Spleen (tissue), 11 donors: ENCODE data around the gene KIDINS220. TPM values are rescaled to one million over a fixed set of nuclear protein-coding genes. Genes with fewer than 3 reads are reported as not detected.

Experiments used
- DNase-seq: peaks from one replicate; pipeline ENCODE4 v3.0.0-alpha.2; 2020
- H3K27ac ChIP-seq, 8 donors: fragments of 200-600 bp; sonication (generic) in 7 of 8; 1 replicate in 4 of 8; 2 replicates in 4 of 8; pipeline versions ENCODE4 v1.5.0 to v1.8.0; 2016 to 2021; ENCODE audit warnings: inconsistent platforms in 4 of 8, mild to moderate bottlenecking in 4 of 8, moderate library complexity in 1 of 8
- H3K27me3 ChIP-seq, 7 donors: fragments of 200-600 bp; sonication (generic) in 6 of 7; replicated peaks in 1 of 7; 1 replicate in 4 of 7; 2 replicates in 3 of 7; pipeline versions ENCODE4 v1.5.0 to v1.8.0; 2016 to 2021; ENCODE audit warnings: inconsistent platforms in 3 of 7, mild to moderate bottlenecking in 1 of 7
- H3K36me3 ChIP-seq, 6 donors: fragments of 200-600 bp; sonication (generic) in 5 of 6; 1 replicate in 4 of 6; 2 replicates in 2 of 6; pipeline versions ENCODE4 v1.5.0 to v1.8.0; 2016 to 2021; ENCODE audit warnings: inconsistent platforms in 2 of 6
- H3K4me1 ChIP-seq, 6 donors: fragments of 200-600 bp; sonication (generic) in 5 of 6; 1 replicate in 3 of 6; 2 replicates in 3 of 6; pipeline versions ENCODE4 v1.5.0 to v1.8.0; 2016 to 2021; ENCODE audit warnings: inconsistent platforms in 3 of 6
- H3K4me3 ChIP-seq, 8 donors: fragments of 200-600 bp; sonication (generic) in 7 of 8; 1 replicate in 4 of 8; 2 replicates in 4 of 8; pipeline versions ENCODE4 v1.5.0 to v1.8.0; 2016 to 2021; ENCODE audit warnings: inconsistent platforms in 4 of 8, mild to moderate bottlenecking in 4 of 8, moderate library complexity in 2 of 8
- H3K9me3 ChIP-seq, 8 donors: fragments of 200-600 bp; sonication (generic) in 7 of 8; 1 replicate in 4 of 8; 2 replicates in 4 of 8; pipeline versions ENCODE4 v1.5.0 to v1.8.0; 2016 to 2021; ENCODE audit warnings: inconsistent platforms in 4 of 8
- POLR2A ChIP-seq, 3 donors: fragments of 450-650 bp; IDR thresholded peaks; one replicate each; pipeline ENCODE4 v1.5.1; 2017; ENCODE audit warnings: antibody characterized with exemption in 3 of 3, mild to moderate bottlenecking in 1 of 3
- POLR2AphosphoS5 ChIP-seq, 3 donors: sonication (generic); formaldehyde crosslinking; IDR thresholded peaks; one replicate each; pipeline ENCODE4 v1.5.1; 2017; ENCODE audit warnings: antibody characterized with exemption in 3 of 3
- WGBS, 5 donors: extraction: QIAGEN DNeasy Blood & Tissue Kit in 3 of 5; methylation state at CpG; one replicate each; pipeline versions ENCODE4 v1.1.5 to v1.1.7; 2013 to 2018; 5-methylcytosine and 5-hydroxymethylcytosine counted together
- intact Hi-C: fragments of 100-400 bp; cut with DNase I; formaldehyde crosslinking; loops from one replicate; pipeline ENCODE4 v1.15.0; 2023; ENCODE audit warnings: low total_unique reads
- polyA plus RNA-seq, 3 donors: library from polyadenylated mRNA; stranded (reverse); fragments of 200-250 nt; gene quantifications; one replicate each; pipeline ENCODE4 v1.2.1, GENCODE V29; 2013
- total RNA-seq, 7 donors: library from RNA; depleted of rRNA in 3 of 7; stranded (reverse); fragments of >200 nt in 3 of 7; fragmentation: NEBNext Ultra II Directional in 4 of 7; extraction: Animal tissue kit (Norgen Biotek cat#: 25700) in 4 of 7; gene quantifications; one replicate each; pipeline versions ENCODE4 v1.1.0 to v1.2.1, GENCODE V29; 2016 to 2021
- TF ChIP-seq, protein P1 (sequence below), 11 experiments: fragments of 200-600 bp in 7 of 11; fragments of 450-650 bp in 4 of 11; sonication (generic) in 4 of 11; IDR thresholded peaks in 8 of 11; conservative IDR thresholded peaks in 3 of 11; 1 replicate in 7 of 11; 2 replicates in 4 of 11; pipeline versions ENCODE4 v1.4.0 to v1.8.0; 2016 to 2021; ENCODE audit warnings: antibody characterized with exemption in 11 of 11, inconsistent platforms in 4 of 11, mild to moderate bottlenecking in 1 of 11
- donor health status: healthy with polysubstance abuse.
- donor health status: DM: no; HTN: no; CAD: no; lungs with moderate emphysema.
- donor health status: DM: no; HTN: no; CAD: no.
- donor health status: Bipolar disorder and iron deficiency.
- donor health status: healthy.
- donor health status: DM: no; HTN: no; CAD: no.
- donor health status: DM: yes; HTN: yes; CAD: no.

KIDINS220 gene
- total and polyA plus RNA-seq, 10 donors: 6.0 to 84.1 (median 59.0) TPM

DNA sequence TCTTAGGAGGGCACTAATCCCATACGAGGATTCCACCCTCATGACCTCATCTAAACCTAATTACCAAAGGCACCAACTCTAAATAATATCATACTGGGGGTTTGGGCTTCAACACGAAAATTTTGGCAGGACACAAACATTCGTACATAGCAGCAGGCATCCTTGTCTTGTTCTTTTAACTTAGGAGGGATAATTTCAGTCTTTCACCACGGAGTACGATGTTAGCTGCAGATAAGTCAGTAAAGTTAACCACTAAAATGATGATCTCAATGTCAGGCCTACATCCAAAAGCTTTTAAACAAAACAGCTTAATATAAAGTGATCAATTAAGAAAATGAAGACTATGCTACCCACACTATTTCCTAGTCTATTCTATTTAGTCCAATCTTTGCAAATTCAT lies 80.7 kb downstream of the KIDINS220 start:
- H3K9me3 ChIP-seq: peaks cover 0 to 19% (median 12%) of the 10 kb centered on the region in 8 donors
- H3K36me3 ChIP-seq: peaks cover 0 to 67% (median 26%) of the 10 kb centered on the region in 6 donors
- no peak overlapping the region for H3K27ac ChIP-seq
- intact Hi-C loops: no loop called here
- no peak for DNase-seq
- no peaks in the 10 kb centered on the region for H3K27me3 ChIP-seq
- no peak overlapping the region for H3K4me3 ChIP-seq
- H3K4me1 ChIP-seq: no peaks in the 10 kb centered on the region
- 83 to 97% (median 91%) methylated on average over 5 of the region's 5 CpGs for WGBS, 5 donors
- TF ChIP-seq POLR2A (IDR thresholded peaks at IDR 0.05): no peak
- no peak for TF ChIP-seq POLR2AphosphoS5 (IDR thresholded peaks at IDR 0.05)
- TF ChIP-seq, protein P1, sequence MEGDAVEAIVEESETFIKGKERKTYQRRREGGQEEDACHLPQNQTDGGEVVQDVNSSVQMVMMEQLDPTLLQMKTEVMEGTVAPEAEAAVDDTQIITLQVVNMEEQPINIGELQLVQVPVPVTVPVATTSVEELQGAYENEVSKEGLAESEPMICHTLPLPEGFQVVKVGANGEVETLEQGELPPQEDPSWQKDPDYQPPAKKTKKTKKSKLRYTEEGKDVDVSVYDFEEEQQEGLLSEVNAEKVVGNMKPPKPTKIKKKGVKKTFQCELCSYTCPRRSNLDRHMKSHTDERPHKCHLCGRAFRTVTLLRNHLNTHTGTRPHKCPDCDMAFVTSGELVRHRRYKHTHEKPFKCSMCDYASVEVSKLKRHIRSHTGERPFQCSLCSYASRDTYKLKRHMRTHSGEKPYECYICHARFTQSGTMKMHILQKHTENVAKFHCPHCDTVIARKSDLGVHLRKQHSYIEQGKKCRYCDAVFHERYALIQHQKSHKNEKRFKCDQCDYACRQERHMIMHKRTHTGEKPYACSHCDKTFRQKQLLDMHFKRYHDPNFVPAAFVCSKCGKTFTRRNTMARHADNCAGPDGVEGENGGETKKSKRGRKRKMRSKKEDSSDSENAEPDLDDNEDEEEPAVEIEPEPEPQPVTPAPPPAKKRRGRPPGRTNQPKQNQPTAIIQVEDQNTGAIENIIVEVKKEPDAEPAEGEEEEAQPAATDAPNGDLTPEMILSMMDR (IDR thresholded peaks at IDR 0.05 in 8 of 11, conservative IDR thresholded peaks at IDR 0.05 in 3 of 11): no peak

DNA sequence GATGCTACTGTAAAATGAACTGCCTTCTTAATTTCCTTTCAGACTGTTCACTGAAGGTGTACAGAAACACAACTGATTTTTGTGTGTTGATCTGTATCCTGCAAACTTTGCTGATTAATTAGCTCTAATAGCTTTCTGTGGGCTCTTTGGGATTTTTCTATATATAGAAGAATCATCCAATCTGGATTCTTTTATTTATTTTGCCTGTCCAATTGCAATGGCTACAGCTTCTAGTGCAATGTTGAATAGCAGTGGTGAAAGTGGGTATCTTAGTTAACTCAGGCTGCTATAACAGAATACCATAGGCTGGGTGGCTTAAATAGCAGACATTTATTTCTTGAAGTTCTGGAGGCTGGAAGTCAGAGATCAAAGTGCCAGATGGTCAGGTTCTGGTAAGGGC lies 81.2 kb downstream of the KIDINS220 start:
- no peak for DNase-seq
- peaks cover 0 to 69% (median 26%) of the 10 kb centered on the region in 6 donors for H3K36me3 ChIP-seq
- no peaks in the 10 kb centered on the region for H3K27me3 ChIP-seq
- no peak overlapping the region for H3K27ac ChIP-seq
- intact Hi-C loops: no loop called here
- no peak overlapping the region for H3K4me3 ChIP-seq
- H3K4me1 ChIP-seq: no peaks in the 10 kb centered on the region
- peaks cover 0 to 19% (median 12%) of the 10 kb centered on the region in 8 donors for H3K9me3 ChIP-seq
- TF ChIP-seq POLR2AphosphoS5 (IDR thresholded peaks at IDR 0.05) (no peak), POLR2A (IDR thresholded peaks at IDR 0.05) (no peak)
- TF ChIP-seq, protein P1 (IDR thresholded peaks at IDR 0.05 in 8 of 11, conservative IDR thresholded peaks at IDR 0.05 in 3 of 11): no peak

DNA sequence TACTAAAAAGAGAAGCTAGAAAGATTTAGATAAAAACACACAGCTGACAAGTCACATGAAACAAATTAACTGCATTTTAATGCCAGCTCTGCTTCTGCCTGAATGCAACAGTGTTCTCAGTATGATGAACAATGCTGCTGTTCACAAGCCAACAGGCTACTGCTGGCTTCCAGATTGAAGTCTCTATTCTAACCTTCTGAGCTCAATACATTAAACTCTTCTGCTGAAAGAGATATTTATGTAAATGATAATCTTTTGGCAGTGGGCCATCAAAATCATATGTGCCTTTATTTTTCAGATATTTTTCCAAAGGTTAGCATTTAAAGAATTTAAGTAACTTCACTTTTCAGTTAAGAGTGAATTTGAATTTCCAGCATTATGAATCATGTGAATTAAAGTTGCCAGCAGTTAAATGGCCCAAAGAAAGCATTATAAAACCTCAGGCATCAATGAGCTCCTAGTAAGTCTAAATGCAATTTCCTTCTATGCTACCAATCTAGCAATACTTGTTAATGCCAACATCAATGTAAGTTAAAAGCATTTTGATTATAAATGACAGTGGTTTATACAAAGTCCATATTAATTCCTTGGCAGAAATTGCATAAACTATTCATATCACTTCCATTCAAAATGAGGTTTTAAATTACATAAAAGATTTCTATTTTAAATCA lies 83.2 kb downstream of the KIDINS220 start:
- H3K27me3 ChIP-seq: no peaks in the 10 kb centered on the region
- intact Hi-C loops: no loop called here
- TF ChIP-seq, protein P1 (IDR thresholded peaks at IDR 0.05 in 8 of 11, conservative IDR thresholded peaks at IDR 0.05 in 3 of 11): no peak
- no peak for TF ChIP-seq POLR2A (IDR thresholded peaks at IDR 0.05)
- TF ChIP-seq POLR2AphosphoS5 (IDR thresholded peaks at IDR 0.05): no peak
- no peaks in the 10 kb centered on the region for H3K4me1 ChIP-seq
- peaks cover 0 to 19% (median 12%) of the 10 kb centered on the region in 8 donors for H3K9me3 ChIP-seq
- no peak for DNase-seq
- no peak overlapping the region for H3K27ac ChIP-seq
- peaks cover 0 to 80% (median 34%) of the 10 kb centered on the region in 6 donors for H3K36me3 ChIP-seq
- no peak overlapping the region for H3K4me3 ChIP-seq

- H3K9me3 ChIP-seq: peaks cover 0 to 19% (median 12%) of the 10 kb centered on the region in 8 donors
- H3K4me1 ChIP-seq: no peaks in the 10 kb centered on the region
- TF ChIP-seq, protein P1 (IDR thresholded peaks at IDR 0.05 in 8 of 11, conservative IDR thresholded peaks at IDR 0.05 in 3 of 11): no peak
- H3K27ac ChIP-seq: no peak overlapping the region
- intact Hi-C loops: no loop called here
- peaks cover 0 to 80% (median 32%) of the 10 kb centered on the region in 6 donors for H3K36me3 ChIP-seq
- no peak for DNase-seq
- no peak overlapping the region for H3K4me3 ChIP-seq
- 83 to 90% (median 89%) methylated on average over 3 of the region's 3 CpGs for WGBS, 5 donors
- H3K27me3 ChIP-seq: no peaks in the 10 kb centered on the region
These were observed 83.8 kb downstream of the KIDINS220 start for GRCh38 chr2:8753609-8754008.
